Panc1 (cell line): ENCODE measurements around the gene SLC25A12. TPM values are rescaled to one million over a fixed set of nuclear protein-coding genes. Genes with fewer than 3 reads are reported as not detected.
"Not testable (repeated sequence)": the region's sequence is repeated elsewhere in the genome, so short reads cannot be mapped to it uniquely, and the experiment has no call there.

Experiments
- ATAC-seq: fragments of 200-7000 bp; cut with Tn5 transposase; 2 replicates; pipeline ENCODE4 v1.9.1; 2020; ENCODE audit warnings: mild to moderate bottlenecking, moderate library complexity
- BruUV-seq: library from RNA; stranded (reverse); fragments of 400-500 nt; replicated peaks from 2 replicates; lab custom pipeline; 2021; lab: Mats Ljungman, UMichigan
- CTCF ChIA-PET: fragments of 300-600 bp; sonication (Branson Sonifier 250); formaldehyde crosslinking; loops from one replicate; lab custom pipeline; 2022; ENCODE audit warnings: antibody characterized with exemption; lab: Charles Lee
- POLR2A ChIA-PET: fragments of 300-600 bp; sonication (Branson Sonifier 250); formaldehyde crosslinking; loops from one replicate; lab custom pipeline; 2022; ENCODE audit warnings: antibody characterized with exemption; lab: Charles Lee
- DNase-seq: peaks from one replicate; pipeline ENCODE4 v3.0.0-alpha.2; 2010; ENCODE audit warnings: low read depth, low spot score
- H3K27ac ChIP-seq: 2 replicates; pipeline ENCODE4 v1.5.1; 2011; ENCODE audit warnings: mild to moderate bottlenecking, low read length, inconsistent platforms
- H3K27me3 ChIP-seq: fragments of 200-500 bp; sonication (Bioruptor generic); 2 replicates; pipeline ENCODE4 v1.6.0; 2014; ENCODE audit warnings: low read length, inconsistent platforms; ENCODE audit not compliant: control insufficient read depth, insufficient read depth
- H3K36me3 ChIP-seq: fragments of 200-500 bp; sonication (Bioruptor generic); 2 replicates; pipeline ENCODE4 v1.5.1; 2014; ENCODE audit warnings: inconsistent platforms, mild to moderate bottlenecking, low read length, moderate library complexity; ENCODE audit not compliant: control insufficient read depth, insufficient read depth
- H3K4me1 ChIP-seq: 2 replicates; pipeline ENCODE4 v1.5.1; 2011; ENCODE audit warnings: inconsistent platforms, mild to moderate bottlenecking, low read length, moderate library complexity; ENCODE audit not compliant: control insufficient read depth, insufficient read depth
- H3K4me3 ChIP-seq, 2 experiments: 2 replicates each; pipeline ENCODE4 v1.5.1; 2011 to 2012; ENCODE audit warnings: low read depth in 2 of 2, low read length in 2 of 2, mild to moderate bottlenecking in 2 of 2, inconsistent platforms in 1 of 2, moderate library complexity in 1 of 2
- H3K9me3 ChIP-seq: fragments of 200-500 bp; sonication (Bioruptor generic); 2 replicates; pipeline ENCODE4 v1.5.1; 2014; ENCODE audit warnings: low read depth, mild to moderate bottlenecking, inconsistent platforms, low read length, moderate library complexity; ENCODE audit not compliant: control insufficient read depth, insufficient read depth
- CTCF ChIP-seq: fragments of 450-650 bp; IDR thresholded peaks from 2 replicates; pipeline ENCODE4 v1.5.1; 2017; ENCODE audit warnings: mild to moderate bottlenecking
- POLR2AphosphoS5 ChIP-seq: IDR thresholded peaks from 2 replicates; pipeline ENCODE4 v1.6.1; 2012; ENCODE audit warnings: mild to moderate bottlenecking, low read depth, low read length, moderate library complexity
- REST ChIP-seq, 2 experiments: IDR thresholded peaks; 2 replicates each; pipeline ENCODE4 v1.6.1; 2011 to 2012; ENCODE audit warnings: low read depth in 2 of 2, control low read depth in 1 of 2, low read length in 1 of 2, mild to moderate bottlenecking in 1 of 2, moderate library complexity in 1 of 2; ENCODE audit not compliant: insufficient read depth in 1 of 2
- SIN3A ChIP-seq: IDR thresholded peaks from 2 replicates; pipeline ENCODE4 v1.6.1; 2012; ENCODE audit warnings: low read depth, mild to moderate bottlenecking, low read length, moderate library complexity, borderline replicate concordance; ENCODE audit not compliant: insufficient read depth
- TCF7L2 ChIP-seq: IDR thresholded peaks from 2 replicates; pipeline ENCODE4 v1.6.1; 2011; ENCODE audit warnings: mild to moderate bottlenecking, low read depth, low read length, inconsistent platforms
- in situ Hi-C: cut with HindIII; loops from 2 replicates; pipeline ENCODE4 v1.10.0; 2016; ENCODE audit warnings: low sequenced_read_pairs, low pct_unique_long_range_greater_than_20kb
- intact Hi-C: fragments of 100-400 bp; cut with micrococcal nuclease; formaldehyde crosslinking; loops from one replicate; pipeline ENCODE4 v1.10.0; 2022; ENCODE audit not compliant: unreplicated experiment
- total RNA-seq: library from RNA; stranded (reverse); gene quantifications from one replicate; pipeline ENCODE4 v1.2.1, GENCODE V29; 2021; ENCODE audit not compliant: unreplicated experiment

The SLC25A12 gene
- total RNA-seq, 1 experiment from 2014 or later, result 17.8 TPM

GRCh38 chr2:171902840-171903420 is 8.9 kb upstream of the SLC25A12 start:
- POLR2A ChIA-PET, result no interaction called here
- Histone ChIP-seq H3K9me3 (no peaks in the 10 kb centered on the region), H3K4me1 (no peaks in the 10 kb centered on the region), H3K4me3 (no peak overlapping the region), H3K27me3 (no peaks in the 10 kb centered on the region), H3K27ac (no peak overlapping the region), H3K36me3 (no peaks in the 10 kb centered on the region)
- TF ChIP-seq REST (IDR thresholded peaks at IDR 0.05; ENCODE audit: insufficient read depth in 1 of 2, low read depth in 2 of 2, low read length in 1 of 2) (no peak), SIN3A (no peak), CTCF (no peak), TCF7L2 (no peak), POLR2AphosphoS5 (no peak)
- no peak for DNase-seq
- no TSS peak for BruUV-seq
- no peak for ATAC-seq
- CTCF ChIA-PET, result no interaction called here
- intact Hi-C loops, result no loop called here
- in situ Hi-C loops, result no loop called here

- H3K4me1 ChIP-seq, H3K27me3 ChIP-seq, CTCF ChIA-PET, H3K4me3 ChIP-seq, H3K27ac ChIP-seq, DNase-seq, BruUV-seq, in situ Hi-C loops, H3K9me3 ChIP-seq, ATAC-seq, intact Hi-C loops, H3K36me3 ChIP-seq, POLR2A ChIA-PET: not testable (repeated sequence)
These were observed 5.7 kb upstream of the SLC25A12 start for GRCh38 chr2:171899623-171900282.

GRCh38 chr2:171895786-171896185 is 1.7 kb upstream of the SLC25A12 start:
- H3K27me3 ChIP-seq, result no peaks in the 10 kb centered on the region
- in situ Hi-C loops (no loop called here), intact Hi-C loops (no loop called here)
- no peak overlapping the region for H3K27ac ChIP-seq
- no TSS peak for BruUV-seq
- no peak overlapping the region for H3K4me3 ChIP-seq
- TF ChIP-seq CTCF (no peak), SIN3A (no peak), POLR2AphosphoS5 (no peak)
- no peaks in the 10 kb centered on the region; the same call in 1 of the 2 replicates for H3K36me3 ChIP-seq
- DNase-seq (no peak), ATAC-seq (no peak)
- H3K4me1 ChIP-seq, result peaks cover 7% of the 10 kb centered on the region
- ChIA-PET CTCF (no interaction called here), POLR2A (no interaction called here)
- H3K9me3 ChIP-seq, result no peaks in the 10 kb centered on the region
